ENCODE results near the gene SGIP1.

DNA sequence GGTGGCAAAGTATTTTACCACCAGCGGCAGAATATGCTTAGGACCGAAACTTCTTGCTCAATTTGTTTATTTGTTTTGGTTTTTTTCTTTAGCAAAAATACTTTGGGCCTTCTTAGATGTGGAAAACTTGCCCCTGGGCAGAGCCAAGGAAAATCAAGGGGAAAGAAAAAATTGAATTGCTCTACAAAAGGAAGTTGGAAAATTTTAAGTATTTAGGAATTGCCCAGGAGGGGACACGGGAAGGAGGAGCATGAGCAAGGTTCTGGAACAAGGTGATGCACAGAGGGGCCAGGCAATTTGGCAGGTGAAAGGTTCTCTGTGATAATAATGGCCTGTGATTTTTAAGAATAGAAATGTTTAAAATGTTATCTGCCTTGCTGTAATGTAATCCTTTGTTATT, 28.6 kb downstream of the SGIP1 start:
- TF ChIP-seq, protein P1, sequence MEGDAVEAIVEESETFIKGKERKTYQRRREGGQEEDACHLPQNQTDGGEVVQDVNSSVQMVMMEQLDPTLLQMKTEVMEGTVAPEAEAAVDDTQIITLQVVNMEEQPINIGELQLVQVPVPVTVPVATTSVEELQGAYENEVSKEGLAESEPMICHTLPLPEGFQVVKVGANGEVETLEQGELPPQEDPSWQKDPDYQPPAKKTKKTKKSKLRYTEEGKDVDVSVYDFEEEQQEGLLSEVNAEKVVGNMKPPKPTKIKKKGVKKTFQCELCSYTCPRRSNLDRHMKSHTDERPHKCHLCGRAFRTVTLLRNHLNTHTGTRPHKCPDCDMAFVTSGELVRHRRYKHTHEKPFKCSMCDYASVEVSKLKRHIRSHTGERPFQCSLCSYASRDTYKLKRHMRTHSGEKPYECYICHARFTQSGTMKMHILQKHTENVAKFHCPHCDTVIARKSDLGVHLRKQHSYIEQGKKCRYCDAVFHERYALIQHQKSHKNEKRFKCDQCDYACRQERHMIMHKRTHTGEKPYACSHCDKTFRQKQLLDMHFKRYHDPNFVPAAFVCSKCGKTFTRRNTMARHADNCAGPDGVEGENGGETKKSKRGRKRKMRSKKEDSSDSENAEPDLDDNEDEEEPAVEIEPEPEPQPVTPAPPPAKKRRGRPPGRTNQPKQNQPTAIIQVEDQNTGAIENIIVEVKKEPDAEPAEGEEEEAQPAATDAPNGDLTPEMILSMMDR (conservative IDR thresholded peaks at IDR 0.05; ENCODE audit: low read depth, low read length): no peak
- TF ChIP-seq EZH2 (IDR thresholded peaks at IDR 0.05; ENCODE audit: borderline replicate concordance, low read depth, low read length, poor library complexity, severe bottlenecking): no peak
